Measurements from ENCODE around the gene SAC3D1. TPM values are rescaled to one million over a fixed set of nuclear protein-coding genes. Genes with fewer than 3 reads are reported as not detected.
"Not testable (repeated sequence)": the region's sequence is repeated elsewhere in the genome, so short reads cannot be mapped to it uniquely, and the experiment has no call there.

The SAC3D1 gene
- total RNA-seq, 4 donors from 2014 or later, result 4.8 to 11.8 (median 10.1) TPM

- no peak for DNase-seq (ENCODE audit: low spot score)
- TF ChIP-seq CTCF (IDR thresholded peaks at IDR 0.05), result no peak
- ATAC-seq (ENCODE audit: low FRiP score), result no peak
Observed at GRCh38 chr11:64999478-64999877, 41.5 kb upstream of the SAC3D1 start.

DNA sequence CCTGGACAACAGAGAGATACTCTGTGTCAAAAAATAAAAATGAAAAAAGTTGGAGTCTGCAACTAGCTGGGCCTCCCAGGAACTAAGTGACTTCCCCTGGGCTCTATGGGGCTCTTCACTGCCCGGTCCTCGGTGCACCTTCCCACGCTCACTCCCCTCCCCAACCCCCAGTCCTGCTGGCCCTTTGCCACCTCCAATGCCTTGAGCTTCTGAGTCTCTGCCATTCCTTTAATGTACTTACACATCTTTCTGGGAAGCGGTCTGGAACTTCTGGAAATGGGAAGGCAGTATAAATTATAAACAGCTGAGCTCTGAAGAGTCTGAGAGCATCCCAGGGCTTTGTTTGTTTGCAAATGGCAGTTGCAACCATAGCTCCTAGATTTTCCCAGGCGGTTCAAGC lies 38.3 kb upstream of the SAC3D1 start:
- no peak for TF ChIP-seq CTCF (IDR thresholded peaks at IDR 0.05)
- ATAC-seq (ENCODE audit: low FRiP score), result no peak
- DNase-seq (ENCODE audit: low spot score), result no peak

DNA sequence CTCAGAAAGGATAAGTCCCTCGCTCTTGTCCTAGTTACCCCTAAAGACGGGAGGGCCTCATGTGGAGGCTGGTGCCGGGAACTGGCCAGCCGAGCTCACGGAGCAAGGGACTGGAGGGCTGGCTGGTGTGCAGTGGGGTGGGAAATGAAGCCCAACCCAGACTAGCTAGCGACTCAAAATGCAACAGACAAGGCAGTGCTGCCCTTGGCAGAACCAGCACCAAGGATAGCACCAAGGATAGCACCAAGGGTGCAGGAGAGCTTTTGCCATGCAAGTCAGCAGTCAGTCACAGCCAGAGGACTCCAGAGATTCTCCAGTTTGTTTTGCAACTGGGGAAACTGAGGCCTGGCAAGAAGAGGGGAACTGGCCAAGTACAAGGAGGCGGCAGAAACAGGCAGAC lies 37.7 kb upstream of the SAC3D1 start:
- TF ChIP-seq CTCF (IDR thresholded peaks at IDR 0.05), result no peak

DNA sequence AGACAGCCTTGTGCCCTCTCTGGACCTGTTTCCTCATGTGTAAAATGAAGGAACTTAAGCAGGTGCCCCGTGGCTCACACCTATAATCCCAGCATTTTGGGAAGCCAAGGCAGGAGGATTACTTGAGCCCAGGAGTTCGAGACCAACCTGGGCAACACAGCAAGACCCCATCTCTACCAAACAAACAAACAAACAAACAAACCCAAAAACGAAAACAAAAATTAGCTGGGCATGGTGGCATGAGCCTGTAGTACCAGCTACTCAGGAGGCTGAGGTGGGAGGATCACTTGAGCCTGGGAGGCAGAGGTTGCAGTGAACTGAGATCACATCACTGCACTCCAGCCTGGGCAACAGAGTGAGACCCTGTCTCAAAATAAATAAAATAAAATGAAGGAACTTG lies 37.0 kb upstream of the SAC3D1 start:
- DNase-seq (ENCODE audit: low spot score); ATAC-seq (ENCODE audit: low FRiP score): not testable (repeated sequence)

More for the DNA sequence above, 37.7 kb upstream of the SAC3D1 start:
- DNase-seq (ENCODE audit: low spot score), result no peak
- no peak for ATAC-seq (ENCODE audit: low FRiP score)

DNA sequence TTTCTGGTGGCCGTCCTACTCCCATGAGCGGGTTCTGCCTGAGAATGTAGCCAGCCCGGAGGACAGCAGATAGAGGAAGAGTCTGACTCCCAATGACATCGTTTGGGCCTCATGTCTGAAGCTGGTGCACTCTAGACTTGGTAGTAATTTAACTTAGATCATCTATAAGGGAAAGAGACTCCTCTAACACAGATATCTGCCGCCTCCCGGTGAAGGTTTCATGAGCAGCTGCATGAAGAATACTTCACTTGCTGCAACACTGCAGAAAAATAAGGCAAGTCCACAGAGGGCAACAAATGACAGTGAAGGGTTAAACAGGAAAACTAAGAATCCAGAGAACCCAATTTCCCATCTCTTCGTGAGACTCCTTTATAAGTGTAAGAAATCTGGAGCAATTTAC lies 33.0 kb upstream of the SAC3D1 start:
- no peak for ATAC-seq (ENCODE audit: low FRiP score)
- no peak for DNase-seq (ENCODE audit: low spot score)
- TF ChIP-seq CTCF (IDR thresholded peaks at IDR 0.05), result no peak

DNA sequence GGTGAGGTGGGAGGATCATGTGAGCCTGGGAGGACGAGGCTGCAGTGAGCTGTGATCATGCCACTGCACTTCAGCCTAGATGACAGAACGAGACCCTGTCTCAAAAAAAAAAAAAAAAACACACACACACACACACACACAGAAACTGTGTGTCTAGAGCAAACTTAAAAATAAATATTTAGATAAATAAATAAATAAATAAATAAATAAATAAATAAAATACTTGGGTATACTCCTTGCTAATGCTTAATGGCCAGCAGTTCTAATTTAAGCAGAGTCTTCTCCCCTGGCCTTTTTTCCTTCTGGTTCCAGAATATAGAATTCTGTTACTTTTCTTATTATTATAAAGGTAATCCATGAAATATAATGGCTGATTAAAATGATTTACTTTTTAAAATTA lies 32.1 kb upstream of the SAC3D1 start:
- DNase-seq (ENCODE audit: low spot score) (no peak), ATAC-seq (ENCODE audit: low FRiP score) (no peak)
- no peak for TF ChIP-seq CTCF (IDR thresholded peaks at IDR 0.05)

GRCh38 chr11:65013130-65013887 lies 27.7 kb upstream of the SAC3D1 start:
- ATAC-seq (ENCODE audit: low FRiP score) (peak; percentile 91), DNase-seq (ENCODE audit: low spot score) (peak; percentile 87)
- peak in 2 of 3 donors; percentile 16 to 54 for TF ChIP-seq CTCF (IDR thresholded peaks at IDR 0.05)

All from omental fat pad (tissue), 4 donors.